ENCODE results near the gene SAP30L.

SAP30L gene

GRCh38 chr5:154464438-154464837 lies 18.6 kb downstream of the SAP30L start:
- DNase-seq (ENCODE audit: low spot score) = no peak

GRCh38 chr5:154465169-154465568 lies 19.4 kb downstream of the SAP30L start:
- DNase-seq (ENCODE audit: low spot score) = no peak

GRCh38 chr5:154466147-154466546 lies 20.4 kb downstream of the SAP30L start:
- DNase-seq (ENCODE audit: low spot score) = no peak

GRCh38 chr5:154466671-154467070 lies 20.9 kb downstream of the SAP30L start:
- DNase-seq (ENCODE audit: low spot score) = no peak

GRCh38 chr5:154467655-154468354 lies 22.0 kb downstream of the SAP30L start:
- peak; percentile 84 for DNase-seq (ENCODE audit: low spot score)

GRCh38 chr5:154470137-154470536 lies 24.3 kb downstream of the SAP30L start:
- DNase-seq (ENCODE audit: low spot score) = no peak

- peak; percentile 50 for DNase-seq (ENCODE audit: low spot score)
Measured at GRCh38 chr5:154470947-154471870, 25.4 kb downstream of the SAP30L start.

- DNase-seq (ENCODE audit: low spot score) = no peak
Measured at GRCh38 chr5:154472871-154473580, 27.2 kb downstream of the SAP30L start.

- peak; percentile 61 for DNase-seq (ENCODE audit: low spot score)
Measured at GRCh38 chr5:154473581-154474283, 27.9 kb downstream of the SAP30L start.

GRCh38 chr5:154474396-154475334 lies 28.9 kb downstream of the SAP30L start:
- peak; percentile 58 for DNase-seq (ENCODE audit: low spot score)

GRCh38 chr5:154475591-154476353 lies 30.0 kb downstream of the SAP30L start:
- no peak for DNase-seq (ENCODE audit: low spot score)

GRCh38 chr5:154476354-154477205 lies 30.8 kb downstream of the SAP30L start:
- DNase-seq (ENCODE audit: low spot score) = no peak

- DNase-seq (ENCODE audit: low spot score) = no peak
Measured at GRCh38 chr5:154477382-154478223, 31.8 kb downstream of the SAP30L start.

- DNase-seq (ENCODE audit: low spot score) = peak; percentile 97
Measured at GRCh38 chr5:154478224-154478565, 32.4 kb downstream of the SAP30L start, which contains the start of gene HAND1. TSS of gene HAND1 (minus strand) at chr5:154478227. CDS start at chr5:154478008, 219 bp downstream.

- no peak for DNase-seq (ENCODE audit: low spot score)
Measured at GRCh38 chr5:154478752-154479159, 33.0 kb downstream of the SAP30L start.

GRCh38 chr5:154479160-154479943 lies 33.6 kb downstream of the SAP30L start:
- no peak for DNase-seq (ENCODE audit: low spot score)

All from SK-N-DZ (cell line).